ENCODE results near the gene OR5K4. TPM values are rescaled to one million over a fixed set of nuclear protein-coding genes. Genes with fewer than 3 reads are reported as not detected.
A peak's percentile ranks its signal among the peaks of the same experiment; 100 is the strongest.

The OR5K4 gene
- total RNA-seq, 1 donor from 2014 or later, result not detected

- H3K4me3 Mint-ChIP-seq (ENCODE audit: unreplicated experiment), result peak overlapping the region; percentile 83
- no peak for DNase-seq (ENCODE audit: low spot score)
- H3K27ac Mint-ChIP-seq (ENCODE audit: unreplicated experiment), result peak overlapping the region; percentile 98
- TF ChIP-seq CTCF (IDR thresholded peaks at IDR 0.05; ENCODE audit: unreplicated experiment), result no peak
- H3K27me3 Mint-ChIP-seq (ENCODE audit: unreplicated experiment), result peaks cover 3% of the 10 kb centered on the region
- no peaks in the 10 kb centered on the region for H3K36me3 Mint-ChIP-seq (ENCODE audit: low read depth, unreplicated experiment)
- peaks cover 30% of the 10 kb centered on the region for H3K4me1 Mint-ChIP-seq (ENCODE audit: unreplicated experiment)
- H3K9me3 Mint-ChIP-seq (ENCODE audit: unreplicated experiment), result no peaks in the 10 kb centered on the region
These were observed 27.4 kb upstream of the OR5K4 start for GRCh38 chr3:98326105-98326893.

- Mint-ChIP-seq H3K9me3 (ENCODE audit: unreplicated experiment) (no peaks in the 10 kb centered on the region), H3K36me3 (ENCODE audit: low read depth, unreplicated experiment) (no peaks in the 10 kb centered on the region), H3K4me1 (ENCODE audit: unreplicated experiment) (peaks cover 30% of the 10 kb centered on the region), H3K27me3 (ENCODE audit: unreplicated experiment) (peaks cover 3% of the 10 kb centered on the region), H3K4me3 (ENCODE audit: unreplicated experiment) (no peak overlapping the region), H3K27ac (ENCODE audit: unreplicated experiment) (peak overlapping the region; percentile 27)
- no peak for TF ChIP-seq CTCF (IDR thresholded peaks at IDR 0.05; ENCODE audit: unreplicated experiment)
- no peak for DNase-seq (ENCODE audit: low spot score)
These were observed 26.7 kb upstream of the OR5K4 start for GRCh38 chr3:98326945-98327344.

GRCh38 chr3:98328933-98329332, 24.7 kb upstream of the OR5K4 start:
- Mint-ChIP-seq H3K4me3 (ENCODE audit: unreplicated experiment) (no peak overlapping the region), H3K9me3 (ENCODE audit: unreplicated experiment) (no peaks in the 10 kb centered on the region), H3K27ac (ENCODE audit: unreplicated experiment) (no peak overlapping the region), H3K4me1 (ENCODE audit: unreplicated experiment) (peaks cover 30% of the 10 kb centered on the region), H3K27me3 (ENCODE audit: unreplicated experiment) (peaks cover 5% of the 10 kb centered on the region), H3K36me3 (ENCODE audit: low read depth, unreplicated experiment) (no peaks in the 10 kb centered on the region)
- DNase-seq (ENCODE audit: low spot score), result no peak
- no peak for TF ChIP-seq CTCF (IDR thresholded peaks at IDR 0.05; ENCODE audit: unreplicated experiment)

- peak; percentile 56 for DNase-seq (ENCODE audit: low spot score)
- Mint-ChIP-seq H3K36me3 (ENCODE audit: low read depth, unreplicated experiment) (no peaks in the 10 kb centered on the region), H3K27me3 (ENCODE audit: unreplicated experiment) (peaks cover 6% of the 10 kb centered on the region), H3K9me3 (ENCODE audit: unreplicated experiment) (no peaks in the 10 kb centered on the region), H3K4me3 (ENCODE audit: unreplicated experiment) (no peak overlapping the region), H3K4me1 (ENCODE audit: unreplicated experiment) (peaks cover 30% of the 10 kb centered on the region), H3K27ac (ENCODE audit: unreplicated experiment) (no peak overlapping the region)
- TF ChIP-seq CTCF (IDR thresholded peaks at IDR 0.05; ENCODE audit: unreplicated experiment), result peak; percentile 77
These were observed 24.1 kb upstream of the OR5K4 start for GRCh38 chr3:98329392-98330124.

GRCh38 chr3:98331329-98331728, 22.3 kb upstream of the OR5K4 start:
- Mint-ChIP-seq H3K4me3 (ENCODE audit: unreplicated experiment) (no peak overlapping the region), H3K27ac (ENCODE audit: unreplicated experiment) (no peak overlapping the region), H3K9me3 (ENCODE audit: unreplicated experiment) (no peaks in the 10 kb centered on the region), H3K27me3 (ENCODE audit: unreplicated experiment) (peaks cover 6% of the 10 kb centered on the region), H3K4me1 (ENCODE audit: unreplicated experiment) (peaks cover 17% of the 10 kb centered on the region), H3K36me3 (ENCODE audit: low read depth, unreplicated experiment) (no peaks in the 10 kb centered on the region)
- TF ChIP-seq CTCF (IDR thresholded peaks at IDR 0.05; ENCODE audit: unreplicated experiment), result no peak
- DNase-seq (ENCODE audit: low spot score), result no peak
